Gastroesophageal sphincter (tissue), 3 donors: Measurements from ENCODE around the gene TSTD2.

Experiments
- EP300 ChIP-seq: sonication (generic); formaldehyde crosslinking; IDR thresholded peaks from one replicate; pipeline ENCODE4 v1.6.1; 2017; ENCODE audit warnings: antibody characterized with exemption, mild to moderate bottlenecking
- TF ChIP-seq, protein P1 (sequence below), 4 experiments: fragments of 200-600 bp in 2 of 4; fragments of 450-650 bp in 2 of 4; sonication (generic) in 1 of 4; IDR thresholded peaks; one replicate each; pipeline ENCODE4 v1.5.1; 2017 to 2019; ENCODE audit warnings: antibody characterized with exemption in 4 of 4, mild to moderate bottlenecking in 2 of 4, moderate library complexity in 2 of 4

DNA sequence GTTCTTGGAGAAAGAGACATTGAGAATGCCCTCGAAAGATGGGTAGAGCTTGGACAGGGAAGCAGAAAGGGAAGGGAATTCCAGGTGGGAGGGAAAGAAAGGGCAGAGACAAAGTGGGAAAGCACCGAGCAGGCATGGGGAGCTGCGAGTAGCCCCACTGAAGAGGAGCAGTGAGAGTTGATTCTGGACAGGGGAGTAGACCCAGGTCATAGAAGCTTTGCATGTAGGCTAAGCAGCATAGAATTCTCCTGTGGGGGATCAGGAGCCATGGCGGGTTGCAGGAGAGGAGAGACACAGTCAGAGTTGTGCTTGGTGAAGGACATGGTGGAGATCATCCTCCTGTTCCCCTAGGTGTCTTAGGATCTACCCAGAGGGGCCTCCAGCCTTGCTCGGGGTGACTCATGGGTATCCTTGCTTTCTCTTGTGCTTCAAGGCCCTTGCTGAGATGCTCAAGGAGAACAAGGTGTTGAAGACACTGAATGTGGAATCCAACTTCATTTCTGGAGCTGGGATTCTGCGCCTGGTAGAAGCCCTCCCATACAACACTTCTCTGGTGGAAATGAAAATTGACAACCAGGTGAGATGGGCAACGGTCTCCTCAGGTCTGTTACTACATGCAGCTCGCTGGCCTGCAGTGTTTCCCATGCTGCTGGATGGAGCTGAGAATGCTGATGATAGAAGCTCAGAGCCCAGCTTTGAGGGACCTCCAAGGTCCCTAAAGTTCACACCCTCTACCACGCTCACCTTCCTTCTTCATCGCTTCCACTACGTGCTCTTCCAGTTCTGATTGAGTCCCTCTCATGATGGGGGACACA, 64.5 kb downstream of the TSTD2 start:
- TF ChIP-seq, protein P1, sequence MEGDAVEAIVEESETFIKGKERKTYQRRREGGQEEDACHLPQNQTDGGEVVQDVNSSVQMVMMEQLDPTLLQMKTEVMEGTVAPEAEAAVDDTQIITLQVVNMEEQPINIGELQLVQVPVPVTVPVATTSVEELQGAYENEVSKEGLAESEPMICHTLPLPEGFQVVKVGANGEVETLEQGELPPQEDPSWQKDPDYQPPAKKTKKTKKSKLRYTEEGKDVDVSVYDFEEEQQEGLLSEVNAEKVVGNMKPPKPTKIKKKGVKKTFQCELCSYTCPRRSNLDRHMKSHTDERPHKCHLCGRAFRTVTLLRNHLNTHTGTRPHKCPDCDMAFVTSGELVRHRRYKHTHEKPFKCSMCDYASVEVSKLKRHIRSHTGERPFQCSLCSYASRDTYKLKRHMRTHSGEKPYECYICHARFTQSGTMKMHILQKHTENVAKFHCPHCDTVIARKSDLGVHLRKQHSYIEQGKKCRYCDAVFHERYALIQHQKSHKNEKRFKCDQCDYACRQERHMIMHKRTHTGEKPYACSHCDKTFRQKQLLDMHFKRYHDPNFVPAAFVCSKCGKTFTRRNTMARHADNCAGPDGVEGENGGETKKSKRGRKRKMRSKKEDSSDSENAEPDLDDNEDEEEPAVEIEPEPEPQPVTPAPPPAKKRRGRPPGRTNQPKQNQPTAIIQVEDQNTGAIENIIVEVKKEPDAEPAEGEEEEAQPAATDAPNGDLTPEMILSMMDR (IDR thresholded peaks at IDR 0.05) = no peak
- no peak for TF ChIP-seq EP300
